ENCODE data around the gene SCYGR1.
"Not testable (repeated sequence)": the region's sequence is repeated elsewhere in the genome, so short reads cannot be mapped to it uniquely, and the experiment has no call there.

Gene SCYGR1

GRCh38 chr2:227370791-227371312 lies 16.9 kb downstream of the SCYGR1 start:
- DNase-seq = no peak
- TF ChIP-seq POLR2A (IDR thresholded peaks at IDR 0.05; ENCODE audit: low read length) = no peak
- TF ChIP-seq GATA1 (IDR thresholded peaks at IDR 0.05; ENCODE audit: low read depth, low read length) = no peak

GRCh38 chr2:227370092-227370491 lies 17.7 kb downstream of the SCYGR1 start:
- DNase-seq = no peak
- TF ChIP-seq GATA1 (IDR thresholded peaks at IDR 0.05; ENCODE audit: low read depth, low read length) = no peak

GRCh38 chr2:227368574-227368973 lies 19.2 kb downstream of the SCYGR1 start:
- no peak for DNase-seq
- TF ChIP-seq POLR2A (IDR thresholded peaks at IDR 0.05; ENCODE audit: low read length) (no peak), GATA1 (IDR thresholded peaks at IDR 0.05; ENCODE audit: low read depth, low read length) (no peak)

GRCh38 chr2:227367427-227367795 lies 20.3 kb downstream of the SCYGR1 start:
- DNase-seq = no peak
- no peak for TF ChIP-seq POLR2A (IDR thresholded peaks at IDR 0.05; ENCODE audit: low read length)
- no peak for TF ChIP-seq GATA1 (IDR thresholded peaks at IDR 0.05; ENCODE audit: low read depth, low read length)

GRCh38 chr2:227366769-227367426 lies 20.9 kb downstream of the SCYGR1 start:
- no peak for DNase-seq
- TF ChIP-seq GATA1 (IDR thresholded peaks at IDR 0.05; ENCODE audit: low read depth, low read length) = no peak
- TF ChIP-seq POLR2A (IDR thresholded peaks at IDR 0.05; ENCODE audit: low read length) = no peak

- no peak for DNase-seq
- TF ChIP-seq POLR2A (IDR thresholded peaks at IDR 0.05; ENCODE audit: low read length) (no peak), GATA1 (IDR thresholded peaks at IDR 0.05; ENCODE audit: low read depth, low read length) (no peak)
These were observed 21.9 kb downstream of the SCYGR1 start for GRCh38 chr2:227365833-227366232.

- not testable (repeated sequence) for DNase-seq
These were observed 23.0 kb downstream of the SCYGR1 start for GRCh38 chr2:227364585-227365263.

- peak; percentile 30 to 32 for DNase-seq
- TF ChIP-seq POLR2A (IDR thresholded peaks at IDR 0.05; ENCODE audit: low read length) (no peak), GATA1 (IDR thresholded peaks at IDR 0.05; ENCODE audit: low read depth, low read length) (no peak)
These were observed 24.0 kb downstream of the SCYGR1 start for GRCh38 chr2:227363756-227364155.

GRCh38 chr2:227360351-227360750 lies 27.4 kb downstream of the SCYGR1 start:
- TF ChIP-seq POLR2A (IDR thresholded peaks at IDR 0.05; ENCODE audit: low read length) = no peak
- TF ChIP-seq GATA1 (IDR thresholded peaks at IDR 0.05; ENCODE audit: low read depth, low read length) = no peak
- DNase-seq = no peak

- no peak for TF ChIP-seq GATA1 (IDR thresholded peaks at IDR 0.05; ENCODE audit: low read depth, low read length)
- TF ChIP-seq POLR2A (IDR thresholded peaks at IDR 0.05; ENCODE audit: low read length) = no peak
- no peak for DNase-seq
These were observed 36.1 kb downstream of the SCYGR1 start for GRCh38 chr2:227351639-227352038.

- DNase-seq = no peak
- TF ChIP-seq GATA1 (IDR thresholded peaks at IDR 0.05; ENCODE audit: low read depth, low read length) (no peak), POLR2A (IDR thresholded peaks at IDR 0.05; ENCODE audit: low read length) (no peak)
These were observed 37.6 kb downstream of the SCYGR1 start for GRCh38 chr2:227349989-227350612.

GRCh38 chr2:227348324-227348723 lies 39.4 kb downstream of the SCYGR1 start:
- DNase-seq = no peak
- no peak for TF ChIP-seq GATA1 (IDR thresholded peaks at IDR 0.05; ENCODE audit: low read depth, low read length)
- no peak for TF ChIP-seq POLR2A (IDR thresholded peaks at IDR 0.05; ENCODE audit: low read length)

GRCh38 chr2:227347117-227347516 lies 40.6 kb downstream of the SCYGR1 start:
- no peak for DNase-seq
- TF ChIP-seq POLR2A (IDR thresholded peaks at IDR 0.05; ENCODE audit: low read length) = no peak
- TF ChIP-seq GATA1 (IDR thresholded peaks at IDR 0.05; ENCODE audit: low read depth, low read length) = no peak

GRCh38 chr2:227344231-227344630 lies 43.5 kb downstream of the SCYGR1 start:
- TF ChIP-seq POLR2A (IDR thresholded peaks at IDR 0.05; ENCODE audit: low read length) = no peak
- TF ChIP-seq GATA1 (IDR thresholded peaks at IDR 0.05; ENCODE audit: low read depth, low read length) = no peak
- no peak for DNase-seq

- no peak for DNase-seq
- TF ChIP-seq GATA1 (IDR thresholded peaks at IDR 0.05; ENCODE audit: low read depth, low read length) (no peak), POLR2A (IDR thresholded peaks at IDR 0.05; ENCODE audit: low read length) (no peak)
These were observed 46.2 kb downstream of the SCYGR1 start for GRCh38 chr2:227341553-227341952.

All from erythroblast (primary cell).